Nucleus accumbens (tissue), 56 donors: Measurements from ENCODE around the gene ASIC2.

Experiments
- DNase-seq, 56 donors: peaks; one replicate each; lab custom pipeline; 2025; lab: John Stamatoyannopoulos, UW

The ASIC2 gene

DNA sequence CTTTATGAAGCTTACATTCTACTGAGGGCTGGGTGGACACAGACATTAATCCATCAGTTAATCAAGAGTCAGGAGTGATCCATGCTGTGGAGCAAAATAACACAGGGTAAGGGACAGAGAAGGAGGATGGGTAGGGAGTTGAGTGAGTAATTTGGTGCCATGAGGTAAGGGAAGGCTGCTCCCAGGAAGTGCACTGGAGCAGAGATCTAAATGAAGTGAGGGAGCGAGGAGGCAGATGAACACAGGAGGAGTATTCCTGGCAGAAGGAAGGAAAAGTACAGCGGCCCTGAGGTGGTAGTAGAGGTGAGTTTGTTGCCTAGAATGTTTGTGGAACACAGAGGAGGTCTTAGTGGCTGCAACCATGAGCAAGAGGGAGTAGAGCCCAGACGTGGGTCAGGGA, 34.8 kb downstream of the ASIC2 start:
- no peak for DNase-seq

DNA sequence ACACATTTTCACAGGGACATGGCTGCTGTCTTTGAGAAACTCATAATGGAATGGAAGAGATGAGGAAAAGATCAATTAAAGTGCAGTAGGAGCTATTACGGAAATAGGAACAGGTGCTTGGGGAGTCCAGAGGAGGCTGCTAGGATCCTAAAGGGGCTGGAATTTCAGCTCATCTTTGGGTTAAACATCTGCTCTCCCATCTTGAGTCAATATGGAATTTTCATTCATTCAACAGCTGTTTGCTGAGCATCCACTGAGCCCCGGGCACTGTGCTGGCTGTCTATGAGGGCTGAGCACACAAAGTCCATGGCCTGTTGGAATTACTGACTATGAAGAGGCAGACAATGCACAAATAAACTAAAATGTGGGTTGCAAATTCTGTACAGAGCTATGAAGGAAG, 47.9 kb downstream of the ASIC2 start:
- DNase-seq = no peak

DNA sequence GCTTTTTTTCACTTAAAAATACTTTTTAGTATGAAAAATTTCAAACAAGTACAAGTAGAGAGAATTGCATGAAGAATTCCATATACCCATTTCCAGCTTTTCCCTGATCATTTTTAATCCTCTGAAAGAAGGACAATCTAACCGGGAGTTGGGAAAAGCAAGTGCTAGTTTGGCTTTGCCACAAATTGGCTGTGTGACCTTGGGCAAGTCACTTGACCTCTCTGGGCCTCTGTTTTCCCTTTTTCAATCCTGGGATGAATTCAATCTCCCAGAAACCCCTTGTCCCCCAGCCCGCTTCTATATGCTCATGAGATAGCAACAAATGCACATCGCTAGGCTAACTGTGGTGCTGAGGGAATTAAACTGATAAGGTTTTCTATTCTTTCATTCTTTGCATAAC, 49.4 kb downstream of the ASIC2 start:
- DNase-seq = no peak

DNA sequence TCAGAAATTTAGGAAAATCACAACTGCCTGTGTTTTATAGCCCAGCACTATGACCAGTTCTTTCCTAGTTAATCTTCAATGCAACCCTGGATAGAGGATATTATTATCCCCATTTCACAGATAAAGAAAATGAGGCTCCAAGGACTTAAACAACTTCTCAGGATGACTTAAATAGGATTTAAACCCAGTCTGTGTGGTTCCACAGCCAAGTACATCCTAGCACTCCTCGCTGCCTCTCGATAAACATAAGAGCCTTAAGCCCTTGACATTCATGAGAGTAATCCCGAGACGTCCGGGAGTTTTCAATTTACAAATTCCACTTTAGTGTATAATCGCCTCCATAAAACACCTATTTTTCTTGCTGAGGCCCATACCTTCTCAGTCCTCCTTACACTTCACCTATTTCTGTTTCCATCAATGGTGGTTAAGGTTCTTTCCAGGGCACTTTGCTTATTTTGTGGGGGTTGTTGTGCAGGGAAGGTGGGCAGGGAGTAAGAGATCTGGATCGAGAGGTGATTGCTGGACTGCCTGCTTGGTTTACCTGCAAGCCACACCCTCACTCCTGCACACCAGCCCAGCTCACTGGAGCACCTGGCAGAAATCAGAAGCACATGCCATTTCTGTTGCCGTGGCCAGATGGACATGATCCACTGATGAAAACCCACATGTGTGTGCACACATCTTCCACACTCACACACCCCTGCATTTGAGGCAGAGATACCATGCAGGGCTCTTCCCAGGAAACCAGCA, 50.5 kb downstream of the ASIC2 start:
- DNase-seq = no peak

GRCh38 chr17:33241390-33241789, 51.7 kb downstream of the ASIC2 start:
- no peak for DNase-seq

GRCh38 chr17:33240362-33240761, 52.7 kb downstream of the ASIC2 start:
- no peak for DNase-seq

GRCh38 chr17:33239702-33240101, 53.4 kb downstream of the ASIC2 start:
- DNase-seq = no peak

DNA sequence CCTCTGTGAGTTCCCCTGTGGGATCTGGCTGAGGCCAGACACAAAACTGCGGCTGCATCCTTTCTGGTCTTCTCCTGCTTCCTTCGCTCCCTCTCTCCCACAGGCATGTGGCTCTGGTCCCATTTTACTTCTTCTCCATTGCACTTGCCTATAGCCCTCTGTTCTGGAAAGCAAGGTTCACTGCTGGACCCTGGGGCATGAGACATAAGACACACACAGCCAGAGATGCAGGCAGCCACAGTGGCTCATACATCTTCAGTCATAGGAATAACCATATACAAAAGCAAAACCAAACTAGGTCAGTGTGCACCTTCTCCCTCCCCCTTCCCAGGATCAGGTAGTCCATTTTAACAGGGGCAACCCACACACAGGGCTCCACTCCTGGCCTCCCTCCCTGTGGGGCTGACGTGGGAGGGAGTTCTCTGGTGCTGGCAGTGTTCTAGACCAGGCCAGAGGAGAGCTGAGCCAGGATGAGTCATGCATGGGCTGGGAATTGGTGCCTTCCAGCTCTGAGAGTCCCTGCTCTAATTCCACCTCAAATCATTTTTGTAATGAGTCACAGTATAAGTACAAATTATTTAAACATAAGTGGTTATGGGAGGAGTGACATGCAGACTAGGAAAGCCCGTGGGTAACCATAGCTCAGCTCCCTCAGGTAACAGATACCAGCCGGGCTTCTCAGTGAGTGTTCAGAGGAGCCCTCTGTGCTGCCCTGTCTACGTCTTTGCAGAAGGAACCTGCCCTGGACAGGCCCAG, 58.0 kb downstream of the ASIC2 start:
- DNase-seq = peak in 18 of 56 donors; percentile 4 to 47 (median 13)

- DNase-seq = no peak
These were observed 58.9 kb downstream of the ASIC2 start for GRCh38 chr17:33234233-33234632.

DNA sequence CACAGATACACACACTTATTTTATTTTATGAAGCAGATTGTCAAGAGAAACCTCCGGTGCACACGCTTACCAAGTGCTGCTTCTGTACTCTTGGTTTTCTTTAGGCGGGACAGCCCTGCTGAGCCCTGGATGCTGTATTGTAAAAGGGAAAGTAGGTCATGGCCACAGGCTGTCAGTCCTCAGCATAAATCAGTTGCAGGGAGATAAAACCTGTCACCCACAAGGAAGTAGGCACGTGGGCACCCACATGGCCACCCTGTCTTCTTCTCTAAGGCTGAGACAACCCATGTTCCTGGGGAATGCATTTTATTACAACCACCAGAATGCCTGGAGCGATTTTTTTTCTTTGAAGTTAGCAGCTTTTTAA, 59.3 kb downstream of the ASIC2 start:
- DNase-seq = peak in 1 of 56 donors; percentile 1

- DNase-seq = no peak
These were observed 63.6 kb downstream of the ASIC2 start for GRCh38 chr17:33229499-33229898.

DNA sequence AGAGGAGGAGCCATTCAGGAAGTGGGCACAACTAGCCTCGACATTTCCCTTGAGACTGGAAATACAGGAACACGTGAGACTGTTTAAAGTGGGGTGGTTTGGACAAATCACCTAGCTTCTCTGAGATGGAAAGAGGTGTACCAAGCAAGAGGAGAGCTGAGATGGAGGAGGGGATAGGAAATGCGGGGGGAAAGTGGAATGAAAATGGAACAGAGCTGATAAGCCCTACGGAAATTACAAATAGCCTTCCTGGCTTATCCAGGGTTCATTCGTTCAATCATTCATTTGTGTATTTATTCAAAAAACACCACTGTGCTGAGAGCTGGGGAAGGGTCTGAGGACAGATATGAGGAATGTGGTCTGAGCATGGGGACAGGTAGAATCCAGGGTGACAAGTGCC, 64.1 kb downstream of the ASIC2 start:
- no peak for DNase-seq

DNA sequence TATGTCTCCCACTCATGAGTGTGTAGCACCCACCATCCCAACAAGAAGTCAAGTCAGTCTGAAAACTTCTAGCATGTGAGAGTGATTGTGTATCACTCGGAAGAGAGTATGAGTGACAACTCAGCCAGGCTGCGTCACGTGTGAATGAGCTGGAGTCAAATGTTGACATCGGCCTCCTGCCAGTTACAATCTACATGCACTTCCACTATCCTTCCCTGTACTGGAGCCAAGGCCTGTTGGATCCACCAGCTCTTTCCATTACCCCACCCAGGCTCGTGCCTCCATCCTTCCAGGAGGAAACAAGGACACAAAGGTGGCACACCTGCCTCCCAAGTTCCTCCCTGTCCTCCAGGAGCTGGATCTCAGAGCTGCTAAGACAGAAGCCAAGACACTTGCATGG, 64.5 kb downstream of the ASIC2 start:
- DNase-seq = no peak

DNA sequence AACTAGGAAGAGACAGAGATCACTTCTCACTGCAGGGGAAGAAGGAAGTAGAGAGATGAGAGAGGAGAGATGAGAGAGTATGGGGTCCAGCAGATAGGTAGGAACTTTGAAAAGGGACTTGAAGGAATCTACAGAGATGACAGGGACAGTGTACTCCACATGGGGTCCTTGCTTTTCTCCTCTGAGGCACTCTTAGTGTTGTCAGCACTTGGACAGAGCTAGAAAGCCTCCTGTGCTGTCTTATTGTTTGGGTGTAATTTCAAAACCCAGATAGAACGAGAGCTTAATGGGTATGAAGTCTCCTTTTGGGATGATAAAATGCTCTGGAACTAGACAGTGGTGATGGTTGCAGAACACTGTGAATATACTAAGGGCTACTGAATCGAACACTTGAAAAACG, 65.2 kb downstream of the ASIC2 start:
- no peak for DNase-seq

DNA sequence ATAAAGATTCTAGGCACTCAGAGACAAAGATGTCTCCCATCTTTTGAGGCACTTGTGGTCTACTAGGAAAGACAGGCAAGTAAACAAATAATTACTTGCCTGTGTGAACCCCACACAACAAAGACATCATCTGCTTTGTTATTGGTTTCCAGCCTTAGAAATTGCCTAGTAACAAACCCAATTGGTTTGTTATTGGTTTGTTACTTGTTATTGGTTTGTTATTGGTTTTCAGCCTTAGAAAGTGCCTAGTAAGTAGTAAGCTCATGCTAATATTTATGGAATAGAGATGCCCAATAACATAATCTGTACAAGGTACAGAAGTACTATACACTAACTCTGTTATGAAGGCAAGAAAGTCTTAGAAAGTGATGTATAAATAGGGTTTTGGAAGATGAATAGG, 67.1 kb downstream of the ASIC2 start:
- no peak for DNase-seq

GRCh38 chr17:33225509-33225908, 67.6 kb downstream of the ASIC2 start:
- DNase-seq = no peak

GRCh38 chr17:33220036-33220435, 73.1 kb downstream of the ASIC2 start:
- no peak for DNase-seq

DNA sequence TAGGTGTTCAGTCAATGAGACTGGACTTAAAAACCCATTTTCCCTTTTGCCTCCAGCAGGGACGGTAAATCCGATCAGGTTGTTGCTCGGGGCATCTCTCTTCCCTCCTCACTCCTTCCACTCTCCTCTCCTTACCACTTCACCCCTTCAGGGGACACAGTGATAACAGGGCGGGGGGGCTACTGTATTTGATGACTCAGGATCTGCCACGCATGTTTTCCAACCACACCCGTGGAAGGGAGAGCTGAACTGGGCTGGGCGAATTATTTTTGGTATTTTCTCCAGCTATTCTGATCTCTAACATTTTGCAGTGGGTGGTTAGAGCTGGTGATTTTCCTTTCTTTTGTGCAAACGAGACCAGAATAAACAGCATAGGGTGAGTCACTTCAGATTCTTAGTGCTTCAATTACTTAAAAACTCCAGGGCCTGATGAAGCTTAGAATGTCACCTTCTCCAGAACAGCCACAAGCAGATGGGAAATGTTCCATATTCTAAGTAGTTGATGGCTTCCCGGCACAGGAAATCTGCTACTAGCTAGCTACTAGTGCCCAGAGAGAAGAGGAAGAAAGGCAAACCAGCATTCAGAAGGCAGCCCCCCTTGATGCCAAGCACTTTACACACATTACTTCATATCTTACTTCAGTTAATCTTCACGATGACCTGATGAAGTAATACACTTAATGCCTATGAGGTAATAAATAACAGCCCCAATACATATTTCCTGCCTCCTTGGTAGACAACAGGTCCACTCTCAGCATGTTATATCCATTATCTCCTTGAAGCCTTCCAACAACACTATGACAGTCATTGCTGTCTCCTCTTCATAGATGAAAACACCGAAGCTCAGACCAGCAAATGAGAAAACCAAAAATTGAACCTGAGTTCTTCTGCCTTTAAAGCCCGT, 74.1 kb downstream of the ASIC2 start:
- DNase-seq = peak in 9 of 56 donors; percentile 2 to 33 (median 15)

DNA sequence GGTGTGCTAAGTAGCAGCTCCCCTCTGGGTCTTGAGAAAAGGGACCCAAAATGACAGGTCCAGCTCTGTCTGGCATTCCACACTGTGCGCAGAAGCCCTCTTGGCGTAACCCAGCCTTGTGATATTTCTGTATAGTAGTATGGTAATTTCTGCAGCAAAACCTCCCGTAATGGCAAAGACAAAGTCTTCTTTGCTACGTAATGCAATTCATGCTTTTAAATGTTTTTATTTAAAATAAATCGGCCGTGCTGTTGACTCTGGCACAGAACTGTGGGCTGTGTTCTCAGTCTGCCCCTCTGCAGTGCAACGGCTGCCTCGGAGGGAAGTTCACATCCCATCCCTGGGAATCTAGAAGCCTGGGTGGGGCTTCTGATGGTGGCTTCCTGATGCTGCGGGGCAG, 75.2 kb downstream of the ASIC2 start:
- DNase-seq = no peak

- DNase-seq = no peak
These were observed 78.1 kb downstream of the ASIC2 start for GRCh38 chr17:33214996-33215395.

GRCh38 chr17:33210285-33210684, 82.8 kb downstream of the ASIC2 start:
- DNase-seq = no peak
